ENCODE measurements around the gene OSBPL3. TPM values are rescaled to one million over a fixed set of nuclear protein-coding genes. Genes with fewer than 3 reads are reported as not detected.

The OSBPL3 gene
- total and polyA plus RNA-seq, 10 donors = 10.3 to 33.9 (median 26.8) TPM

- no peak overlapping the region for H3K4me3 ChIP-seq
- H3K36me3 ChIP-seq = no peaks in the 10 kb centered on the region
- peaks cover 0 to 9% (median 5%) of the 10 kb centered on the region in 8 donors for H3K9me3 ChIP-seq
- TF ChIP-seq POLR2AphosphoS5 (IDR thresholded peaks at IDR 0.05) (no peak), POLR2A (IDR thresholded peaks at IDR 0.05) (no peak), CTCF (IDR thresholded peaks at IDR 0.05 in 8 of 11, conservative IDR thresholded peaks at IDR 0.05 in 3 of 11) (no peak)
- no peaks in the 10 kb centered on the region for H3K27me3 ChIP-seq (replicated peaks in 1 of 7)
- no peak for DNase-seq
- H3K4me1 ChIP-seq = no peaks in the 10 kb centered on the region
- no peak overlapping the region for H3K27ac ChIP-seq
- intact Hi-C loops (cut with DNase I; ENCODE audit: low total_unique reads) = no loop called here
These were observed 32.3 kb upstream of the OSBPL3 start for GRCh38 chr7:25012254-25012653.

GRCh38 chr7:25009257-25009656 lies 29.3 kb upstream of the OSBPL3 start:
- 73 to 86% (median 78%) methylated on average over 5 of the region's 5 CpGs for WGBS, 5 donors
- TF ChIP-seq POLR2AphosphoS5 (IDR thresholded peaks at IDR 0.05) = no peak
- TF ChIP-seq CTCF (IDR thresholded peaks at IDR 0.05 in 8 of 11, conservative IDR thresholded peaks at IDR 0.05 in 3 of 11) = no peak
- no peak for TF ChIP-seq POLR2A (IDR thresholded peaks at IDR 0.05)

GRCh38 chr7:25007668-25008067 lies 27.7 kb upstream of the OSBPL3 start:
- no peak overlapping the region for H3K27ac ChIP-seq
- peaks cover 0 to 9% (median 0%) of the 10 kb centered on the region in 7 donors for H3K27me3 ChIP-seq (replicated peaks in 1 of 7)
- H3K4me3 ChIP-seq = no peak overlapping the region
- H3K4me1 ChIP-seq = no peaks in the 10 kb centered on the region
- 90 to 98% (median 93%) methylated on average over 1 of the region's 1 CpG for WGBS, 5 donors
- DNase-seq = no peak
- no peaks in the 10 kb centered on the region for H3K36me3 ChIP-seq
- TF ChIP-seq POLR2A (IDR thresholded peaks at IDR 0.05) = no peak
- TF ChIP-seq POLR2AphosphoS5 (IDR thresholded peaks at IDR 0.05) = no peak
- no peak for TF ChIP-seq CTCF (IDR thresholded peaks at IDR 0.05 in 8 of 11, conservative IDR thresholded peaks at IDR 0.05 in 3 of 11)
- intact Hi-C loops (cut with DNase I; ENCODE audit: low total_unique reads) = no loop called here
- H3K9me3 ChIP-seq = peaks cover 0 to 9% (median 5%) of the 10 kb centered on the region in 8 donors

More at GRCh38 chr7:25009257-25009656, 29.3 kb upstream of the OSBPL3 start:
- Histone ChIP-seq H3K9me3 (peaks cover 0 to 9% (median 5%) of the 10 kb centered on the region in 8 donors), H3K4me3 (no peak overlapping the region), H3K36me3 (no peaks in the 10 kb centered on the region), H3K27ac (no peak overlapping the region), H3K4me1 (no peaks in the 10 kb centered on the region), H3K27me3 (replicated peaks in 1 of 7) (peaks cover 0 to 4% (median 0%) of the 10 kb centered on the region in 7 donors)
- intact Hi-C loops (cut with DNase I; ENCODE audit: low total_unique reads) = no loop called here
- no peak for DNase-seq

GRCh38 chr7:25006276-25006675 lies 26.3 kb upstream of the OSBPL3 start:
- Histone ChIP-seq H3K27ac (no peak overlapping the region), H3K27me3 (replicated peaks in 1 of 7) (peaks cover 0 to 9% (median 0%) of the 10 kb centered on the region in 7 donors), H3K36me3 (no peaks in the 10 kb centered on the region), H3K9me3 (peaks cover 0 to 9% (median 6%) of the 10 kb centered on the region in 8 donors), H3K4me3 (no peak overlapping the region), H3K4me1 (no peaks in the 10 kb centered on the region)
- no peak for DNase-seq
- WGBS, 5 donors = 44 to 97% (median 88%) methylated on average over 1 of the region's 1 CpG
- intact Hi-C loops (cut with DNase I; ENCODE audit: low total_unique reads) = no loop called here
- TF ChIP-seq POLR2AphosphoS5 (IDR thresholded peaks at IDR 0.05) (no peak), CTCF (IDR thresholded peaks at IDR 0.05 in 8 of 11, conservative IDR thresholded peaks at IDR 0.05 in 3 of 11) (no peak), POLR2A (IDR thresholded peaks at IDR 0.05) (no peak)
